Urinary bladder (tissue), 4 donors: ENCODE data around the gene C12orf75. TPM values are rescaled to one million over a fixed set of nuclear protein-coding genes. Genes with fewer than 3 reads are reported as not detected.
"Not testable (repeated sequence)": the region's sequence is repeated elsewhere in the genome, so short reads cannot be mapped to it uniquely, and the experiment has no call there.

ENCODE experiments used
- DNase-seq: peaks from one replicate; pipeline ENCODE4 v3.0.0-alpha.2; 2015; ENCODE audit errors: extremely low spot score
- H3K27ac ChIP-seq: one replicate; pipeline ENCODE4 v1.5.1; 2013; ENCODE audit warnings: low read depth, mild to moderate bottlenecking, moderate library complexity
- H3K36me3 ChIP-seq: one replicate; pipeline ENCODE4 v1.6.1; 2013; ENCODE audit warnings: mild to moderate bottlenecking, moderate library complexity; ENCODE audit not compliant: insufficient read depth
- H3K4me1 ChIP-seq: one replicate; pipeline ENCODE4 v1.6.1; 2013; ENCODE audit warnings: mild to moderate bottlenecking, moderate library complexity; ENCODE audit not compliant: insufficient read depth
- H3K4me3 ChIP-seq: one replicate; pipeline ENCODE4 v1.5.1; 2013; ENCODE audit warnings: low read depth, low read length
- WGBS: extraction: QIAGEN DNeasy Blood & Tissue Kit; methylation state at CpG from one replicate; pipeline ENCODE4 v1.1.7; 2013; 5-methylcytosine and 5-hydroxymethylcytosine counted together
- polyA plus RNA-seq: library from polyadenylated mRNA; stranded (reverse); fragments of 200-250 nt; gene quantifications from one replicate; pipeline ENCODE4 v1.2.3, GENCODE V29; 2013
- total RNA-seq: library from RNA; depleted of rRNA; stranded (reverse); fragments of >200 nt; gene quantifications from one replicate; pipeline ENCODE4 v1.2.3, GENCODE V29; 2014
- donor health status: healthy with polysubstance abuse.
- donor health status: healthy.

Gene C12orf75
- total and polyA plus RNA-seq, 2 donors: 4.2 to 21.7 TPM

GRCh38 chr12:105316931-105317852 lies 13.3 kb upstream of the C12orf75 start:
- WGBS: 62% methylated on average over 4 of the region's 4 CpGs
- no peaks in the 10 kb centered on the region for H3K36me3 ChIP-seq
- no peak overlapping the region for H3K4me3 ChIP-seq
- no peak overlapping the region for H3K27ac ChIP-seq
- H3K4me1 ChIP-seq: no peaks in the 10 kb centered on the region
- no peak for DNase-seq

GRCh38 chr12:105317942-105318621 lies 12.4 kb upstream of the C12orf75 start:
- H3K27ac ChIP-seq: no peak overlapping the region
- no peak overlapping the region for H3K4me3 ChIP-seq
- no peaks in the 10 kb centered on the region for H3K4me1 ChIP-seq
- WGBS: 86% methylated on average over 3 of the region's 3 CpGs
- no peak for DNase-seq
- H3K36me3 ChIP-seq: no peaks in the 10 kb centered on the region

GRCh38 chr12:105318651-105319483 lies 11.6 kb upstream of the C12orf75 start:
- 73% methylated on average over 2 of the region's 2 CpGs for WGBS
- H3K36me3 ChIP-seq: no peaks in the 10 kb centered on the region
- H3K4me1 ChIP-seq: no peaks in the 10 kb centered on the region
- no peak overlapping the region for H3K27ac ChIP-seq
- no peak for DNase-seq
- H3K4me3 ChIP-seq: no peak overlapping the region

GRCh38 chr12:105319691-105320209 lies 10.7 kb upstream of the C12orf75 start:
- Histone ChIP-seq H3K36me3 (no peaks in the 10 kb centered on the region), H3K4me1 (no peaks in the 10 kb centered on the region), H3K4me3 (no peak overlapping the region), H3K27ac (no peak overlapping the region)
- no peak for DNase-seq
- WGBS: 78% methylated on average over 8 of the region's 8 CpGs

- 31% methylated on average over 2 of the region's 2 CpGs for WGBS
- Histone ChIP-seq H3K36me3 (no peaks in the 10 kb centered on the region), H3K4me3 (no peak overlapping the region), H3K27ac (no peak overlapping the region), H3K4me1 (no peaks in the 10 kb centered on the region)
- no peak for DNase-seq
Measured at GRCh38 chr12:105321125-105321524, 9.4 kb upstream of the C12orf75 start.

GRCh38 chr12:105322070-105322469 lies 8.4 kb upstream of the C12orf75 start:
- H3K4me1 ChIP-seq: no peaks in the 10 kb centered on the region
- 89% methylated on average over 4 of the region's 4 CpGs for WGBS
- no peak overlapping the region for H3K27ac ChIP-seq
- H3K36me3 ChIP-seq: no peaks in the 10 kb centered on the region
- no peak for DNase-seq
- no peak overlapping the region for H3K4me3 ChIP-seq

GRCh38 chr12:105324704-105325103 lies 5.8 kb upstream of the C12orf75 start:
- Histone ChIP-seq H3K27ac (no peak overlapping the region), H3K4me3 (no peak overlapping the region), H3K36me3 (no peaks in the 10 kb centered on the region), H3K4me1 (no peaks in the 10 kb centered on the region)
- no peak for DNase-seq
- 74% methylated on average over 2 of the region's 2 CpGs for WGBS

GRCh38 chr12:105325117-105325516 lies 5.4 kb upstream of the C12orf75 start:
- no peaks in the 10 kb centered on the region for H3K4me1 ChIP-seq
- H3K4me3 ChIP-seq: no peak overlapping the region
- no peak overlapping the region for H3K27ac ChIP-seq
- 91% methylated on average over 2 of the region's 2 CpGs for WGBS
- DNase-seq: no peak
- H3K36me3 ChIP-seq: no peaks in the 10 kb centered on the region

GRCh38 chr12:105329926-105330282 lies 587 bp upstream of the C12orf75 start:
- Histone ChIP-seq H3K36me3 (no peaks in the 10 kb centered on the region), H3K4me1 (no peaks in the 10 kb centered on the region), H3K27ac (no peak overlapping the region), H3K4me3 (peak overlapping the region; percentile 90)
- DNase-seq: no peak
- WGBS: 4% methylated on average over 9 of the region's 9 CpGs

GRCh38 chr12:105330931-105331804 lies 677 bp downstream of the C12orf75 start:
- DNase-seq: no peak
- H3K4me1 ChIP-seq: no peaks in the 10 kb centered on the region
- 5% methylated on average over 46 of the region's 46 CpGs for WGBS
- no peak overlapping the region for H3K27ac ChIP-seq
- peak overlapping the region; percentile 90 for H3K4me3 ChIP-seq
- H3K36me3 ChIP-seq: no peaks in the 10 kb centered on the region

GRCh38 chr12:105331805-105332251 lies 1.3 kb downstream of the C12orf75 start:
- H3K27ac ChIP-seq: no peak overlapping the region
- H3K4me3 ChIP-seq: no peak overlapping the region
- DNase-seq: no peak
- H3K4me1 ChIP-seq: no peaks in the 10 kb centered on the region
- no peaks in the 10 kb centered on the region for H3K36me3 ChIP-seq
- 78% methylated on average over 8 of the region's 8 CpGs for WGBS

GRCh38 chr12:105332286-105332685 lies 1.8 kb downstream of the C12orf75 start:
- H3K27ac ChIP-seq, H3K36me3 ChIP-seq, H3K4me3 ChIP-seq, DNase-seq, H3K4me1 ChIP-seq: not testable (repeated sequence)
- 98% methylated on average over 6 of the region's 6 CpGs for WGBS
